ENCODE data around the gene PHF24. TPM values are rescaled to one million over a fixed set of nuclear protein-coding genes. Genes with fewer than 3 reads are reported as not detected.

Gene PHF24
- total RNA-seq, 1 donor from 2014 or later, result 19.2 TPM

- FAIRE-seq (no peak), DNase-seq (ENCODE audit: low spot score in 2 of 2) (no peak)
Observed at GRCh38 chr9:34980181-34980761, 22.2 kb downstream of the PHF24 start.

GRCh38 chr9:34982361-34982760 lies 24.3 kb downstream of the PHF24 start:
- FAIRE-seq (no peak), DNase-seq (ENCODE audit: low spot score in 2 of 2) (no peak)

GRCh38 chr9:34983209-34983608 lies 25.1 kb downstream of the PHF24 start:
- no peak for FAIRE-seq
- no peak for DNase-seq (ENCODE audit: low spot score in 2 of 2)

- DNase-seq (ENCODE audit: low spot score in 2 of 2) (no peak), FAIRE-seq (no peak)
Observed at GRCh38 chr9:34984049-34984448, 26.0 kb downstream of the PHF24 start.

- DNase-seq (ENCODE audit: low spot score in 2 of 2) (no peak), FAIRE-seq (no peak)
Observed at GRCh38 chr9:34985311-34985899, 27.3 kb downstream of the PHF24 start.

GRCh38 chr9:34986540-34987047 lies 28.5 kb downstream of the PHF24 start:
- FAIRE-seq (no peak), DNase-seq (ENCODE audit: low spot score in 2 of 2) (no peak)

- no peak for DNase-seq (ENCODE audit: low spot score in 2 of 2)
- FAIRE-seq, result no peak
Observed at GRCh38 chr9:34987160-34987901, 29.2 kb downstream of the PHF24 start.

- DNase-seq (ENCODE audit: low spot score in 2 of 2) (no peak), FAIRE-seq (no peak)
Observed at GRCh38 chr9:34988218-34989002, 30.3 kb downstream of the PHF24 start.

- DNase-seq (ENCODE audit: low spot score in 2 of 2) (peak; percentile 92 to 97), FAIRE-seq (peak; percentile 98)
Observed at GRCh38 chr9:34989003-34989945, 31.2 kb downstream of the PHF24 start, which contains the start of gene DNAJB5. TSS of gene DNAJB5 (plus strand) at chr9:34989745. CDS start at chr9:34990631, 886 bp downstream.

GRCh38 chr9:34989946-34990635 lies 32.0 kb downstream of the PHF24 start:
- DNase-seq (ENCODE audit: low spot score in 2 of 2), result peak; percentile 45 to 73
- FAIRE-seq, result no peak

- FAIRE-seq, result no peak
- DNase-seq (ENCODE audit: low spot score in 2 of 2), result no peak
Observed at GRCh38 chr9:34990908-34991606, 33.0 kb downstream of the PHF24 start.

GRCh38 chr9:34991607-34992375 lies 33.7 kb downstream of the PHF24 start:
- no peak for DNase-seq (ENCODE audit: low spot score in 2 of 2)
- no peak for FAIRE-seq

- FAIRE-seq (no peak), DNase-seq (ENCODE audit: low spot score in 2 of 2) (peak in 1 of 2 donors; percentile 43)
Observed at GRCh38 chr9:34992376-34992951, 34.4 kb downstream of the PHF24 start.

- DNase-seq (ENCODE audit: low spot score in 2 of 2) (peak; percentile 12 to 49), FAIRE-seq (no peak)
Observed at GRCh38 chr9:34993502-34994259, 35.6 kb downstream of the PHF24 start.

- DNase-seq (ENCODE audit: low spot score in 2 of 2) (peak; percentile 23 to 43), FAIRE-seq (no peak)
Observed at GRCh38 chr9:34994260-34994899, 36.3 kb downstream of the PHF24 start.
